PC-9 (cell line): Measurements from ENCODE around the gene ERVK3-1.

Experiments used
- CTCF ChIP-seq: fragments of 200-600 bp; sonication (generic); conservative IDR thresholded peaks from 2 replicates; pipeline ENCODE4 v1.6.1; 2017; ENCODE audit warnings: mixed run types, antibody characterized with exemption, mild to moderate bottlenecking, moderate library complexity
- EZH2 ChIP-seq: fragments of 200-600 bp; sonication (generic); IDR thresholded peaks from 2 replicates; pipeline ENCODE4 v1.8.0; 2017; ENCODE audit warnings: antibody characterized with exemption, low read depth

- TF ChIP-seq CTCF: no peak
- no peak for TF ChIP-seq EZH2
Observed at GRCh38 chr19:58294743-58295374, 10.3 kb upstream of the ERVK3-1 start.
